ENCODE measurements around the gene B3GALT6.
"Not testable (repeated sequence)": the region's sequence is repeated elsewhere in the genome, so short reads cannot be mapped to it uniquely, and the experiment has no call there.

Gene B3GALT6

GRCh38 chr1:1243266-1243660, 11.2 kb downstream of the B3GALT6 start:
- H3K4me3 ChIP-seq (ENCODE audit: low read length), result no peak overlapping the region
- no peaks in the 10 kb centered on the region for H3K9me3 ChIP-seq (ENCODE audit: control insufficient read depth, low read length)
- no peaks in the 10 kb centered on the region for H3K36me3 ChIP-seq (ENCODE audit: control insufficient read depth, insufficient read depth, low read length, severe bottlenecking)
- peaks cover 12% of the 10 kb centered on the region for H3K27me3 ChIP-seq (replicated peaks; ENCODE audit: control insufficient read depth, insufficient read depth, low read length)
- DNase-seq (ENCODE audit: low read depth), result no peak
- no peaks in the 10 kb centered on the region for H3K4me1 ChIP-seq (ENCODE audit: control insufficient read depth, insufficient read depth, low read length)
- H3K9ac ChIP-seq (ENCODE audit: low read length), result no peak overlapping the region

- DNase-seq (ENCODE audit: low read depth), result no peak
- H3K36me3 ChIP-seq (ENCODE audit: control insufficient read depth, insufficient read depth, low read length, severe bottlenecking), result no peaks in the 10 kb centered on the region
These were observed 11.8 kb downstream of the B3GALT6 start for GRCh38 chr1:1243807-1244191.

GRCh38 chr1:1244192-1244811, 12.3 kb downstream of the B3GALT6 start:
- Histone ChIP-seq H3K9me3 (ENCODE audit: control insufficient read depth, low read length) (no peaks in the 10 kb centered on the region), H3K27me3 (replicated peaks; ENCODE audit: control insufficient read depth, insufficient read depth, low read length) (peaks cover 1% of the 10 kb centered on the region), H3K36me3 (ENCODE audit: control insufficient read depth, insufficient read depth, low read length, severe bottlenecking) (no peaks in the 10 kb centered on the region), H3K9ac (ENCODE audit: low read length) (no peak overlapping the region), H3K4me3 (ENCODE audit: low read length) (no peak overlapping the region), H3K4me1 (ENCODE audit: control insufficient read depth, insufficient read depth, low read length) (no peaks in the 10 kb centered on the region)
- DNase-seq (ENCODE audit: low read depth), result no peak

More at GRCh38 chr1:1243807-1244191, 11.8 kb downstream of the B3GALT6 start:
- no peaks in the 10 kb centered on the region for H3K9me3 ChIP-seq (ENCODE audit: control insufficient read depth, low read length)
- H3K9ac ChIP-seq (ENCODE audit: low read length), result no peak overlapping the region
- H3K4me3 ChIP-seq (ENCODE audit: low read length), result no peak overlapping the region
- no peaks in the 10 kb centered on the region for H3K4me1 ChIP-seq (ENCODE audit: control insufficient read depth, insufficient read depth, low read length)
- H3K27me3 ChIP-seq (replicated peaks; ENCODE audit: control insufficient read depth, insufficient read depth, low read length), result peaks cover 6% of the 10 kb centered on the region

GRCh38 chr1:1245178-1245816, 13.3 kb downstream of the B3GALT6 start:
- Histone ChIP-seq H3K4me3 (ENCODE audit: low read length) (no peak overlapping the region), H3K36me3 (ENCODE audit: control insufficient read depth, insufficient read depth, low read length, severe bottlenecking) (no peaks in the 10 kb centered on the region)
- no peak for DNase-seq (ENCODE audit: low read depth)

GRCh38 chr1:1245817-1246576, 14.0 kb downstream of the B3GALT6 start:
- Histone ChIP-seq H3K4me1 (ENCODE audit: control insufficient read depth, insufficient read depth, low read length) (no peaks in the 10 kb centered on the region), H3K27me3 (replicated peaks; ENCODE audit: control insufficient read depth, insufficient read depth, low read length) (no peaks in the 10 kb centered on the region), H3K36me3 (ENCODE audit: control insufficient read depth, insufficient read depth, low read length, severe bottlenecking) (no peaks in the 10 kb centered on the region), H3K9me3 (ENCODE audit: control insufficient read depth, low read length) (no peaks in the 10 kb centered on the region), H3K9ac (ENCODE audit: low read length) (no peak overlapping the region), H3K4me3 (ENCODE audit: low read length) (no peak overlapping the region)
- DNase-seq (ENCODE audit: low read depth), result no peak

More at GRCh38 chr1:1245178-1245816, 13.3 kb downstream of the B3GALT6 start:
- Histone ChIP-seq H3K27me3 (replicated peaks; ENCODE audit: control insufficient read depth, insufficient read depth, low read length) (no peaks in the 10 kb centered on the region), H3K9me3 (ENCODE audit: control insufficient read depth, low read length) (no peaks in the 10 kb centered on the region), H3K9ac (ENCODE audit: low read length) (no peak overlapping the region), H3K4me1 (ENCODE audit: control insufficient read depth, insufficient read depth, low read length) (no peaks in the 10 kb centered on the region)

- H3K4me1 ChIP-seq (ENCODE audit: control insufficient read depth, insufficient read depth, low read length), result no peaks in the 10 kb centered on the region
- H3K9ac ChIP-seq (ENCODE audit: low read length), result no peak within 1 kb of the TSS
- no peaks in the 10 kb centered on the region for H3K36me3 ChIP-seq (ENCODE audit: control insufficient read depth, insufficient read depth, low read length, severe bottlenecking)
- H3K27me3 ChIP-seq (replicated peaks; ENCODE audit: control insufficient read depth, insufficient read depth, low read length), result no peaks in the 10 kb centered on the region
- no peak within 1 kb of the TSS for H3K4me3 ChIP-seq (ENCODE audit: low read length)
- DNase-seq (ENCODE audit: low read depth), result no peak
- H3K9me3 ChIP-seq (ENCODE audit: control insufficient read depth, low read length), result no peaks in the 10 kb centered on the region
These were observed 14.7 kb downstream of the B3GALT6 start, which contains the start of gene C1QTNF12 for GRCh38 chr1:1246577-1247340. TSS of gene C1QTNF12 (minus strand) at chr1:1246722. CDS start at chr1:1246690, 32 bp downstream.

- no peak for DNase-seq (ENCODE audit: low read depth)
- H3K9me3 ChIP-seq (ENCODE audit: control insufficient read depth, low read length), result no peaks in the 10 kb centered on the region
- no peaks in the 10 kb centered on the region for H3K4me1 ChIP-seq (ENCODE audit: control insufficient read depth, insufficient read depth, low read length)
- H3K27me3 ChIP-seq (replicated peaks; ENCODE audit: control insufficient read depth, insufficient read depth, low read length), result no peaks in the 10 kb centered on the region
- no peak overlapping the region for H3K4me3 ChIP-seq (ENCODE audit: low read length)
- H3K9ac ChIP-seq (ENCODE audit: low read length), result no peak overlapping the region
- peaks cover 4% of the 10 kb centered on the region for H3K36me3 ChIP-seq (ENCODE audit: control insufficient read depth, insufficient read depth, low read length, severe bottlenecking)
These were observed 15.4 kb downstream of the B3GALT6 start for GRCh38 chr1:1247341-1247913.

- not testable (repeated sequence) for H3K9me3 ChIP-seq (ENCODE audit: control insufficient read depth, low read length); H3K4me1 ChIP-seq (ENCODE audit: control insufficient read depth, insufficient read depth, low read length); DNase-seq (ENCODE audit: low read depth); H3K36me3 ChIP-seq (ENCODE audit: control insufficient read depth, insufficient read depth, low read length, severe bottlenecking); H3K9ac ChIP-seq (ENCODE audit: low read length); H3K27me3 ChIP-seq (replicated peaks; ENCODE audit: control insufficient read depth, insufficient read depth, low read length); H3K4me3 ChIP-seq (ENCODE audit: low read length)
These were observed 16.2 kb downstream of the B3GALT6 start for GRCh38 chr1:1248009-1248913.

- Histone ChIP-seq H3K4me1 (ENCODE audit: control insufficient read depth, insufficient read depth, low read length) (no peaks in the 10 kb centered on the region), H3K4me3 (ENCODE audit: low read length) (no peak overlapping the region), H3K9ac (ENCODE audit: low read length) (no peak overlapping the region), H3K36me3 (ENCODE audit: control insufficient read depth, insufficient read depth, low read length, severe bottlenecking) (peaks cover 33% of the 10 kb centered on the region), H3K9me3 (ENCODE audit: control insufficient read depth, low read length) (no peaks in the 10 kb centered on the region), H3K27me3 (replicated peaks; ENCODE audit: control insufficient read depth, insufficient read depth, low read length) (no peaks in the 10 kb centered on the region)
- no peak for DNase-seq (ENCODE audit: low read depth)
These were observed 18.8 kb downstream of the B3GALT6 start for GRCh38 chr1:1250786-1251284.

GRCh38 chr1:1253314-1253713, 21.3 kb downstream of the B3GALT6 start:
- Histone ChIP-seq H3K4me1 (ENCODE audit: control insufficient read depth, insufficient read depth, low read length) (no peaks in the 10 kb centered on the region), H3K36me3 (ENCODE audit: control insufficient read depth, insufficient read depth, low read length, severe bottlenecking) (peaks cover 42% of the 10 kb centered on the region), H3K4me3 (ENCODE audit: low read length) (no peak overlapping the region), H3K27me3 (replicated peaks; ENCODE audit: control insufficient read depth, insufficient read depth, low read length) (no peaks in the 10 kb centered on the region), H3K9ac (ENCODE audit: low read length) (no peak overlapping the region), H3K9me3 (ENCODE audit: control insufficient read depth, low read length) (no peaks in the 10 kb centered on the region)
- no peak for DNase-seq (ENCODE audit: low read depth)
